B cell (primary cell): ENCODE data around the gene NFE2L1.

Experiments
- CTCF ChIP-seq: fragments of 200-600 bp; IDR thresholded peaks from one replicate; pipeline ENCODE4 v1.8.0; 2022; ENCODE audit warnings: antibody characterized with exemption, mild to moderate bottlenecking
- EZH2 ChIP-seq: IDR thresholded peaks from 2 replicates; pipeline ENCODE4 v1.6.1; 2012; ENCODE audit warnings: borderline replicate concordance, low read depth, mild to moderate bottlenecking, moderate library complexity, low read length; ENCODE audit not compliant: insufficient read depth, poor library complexity, severe bottlenecking

GRCh38 chr17:48059125-48059668, 11.0 kb downstream of the NFE2L1 start:
- TF ChIP-seq CTCF (no peak), EZH2 (no peak)
